ENCODE measurements around the gene KCNT1.
A peak's percentile ranks its signal among the peaks of the same experiment; 100 is the strongest.

The KCNT1 gene

GRCh38 chr9:135821733-135822373 is 119.9 kb downstream of the KCNT1 start:
- Mint-ChIP-seq H3K36me3 (peaks cover 53 to 71% of the 10 kb centered on the region in 2 donors), H3K27me3 (no peaks in the 10 kb centered on the region), H3K27ac (peak overlapping the region; percentile 85), H3K9me3 (no peaks in the 10 kb centered on the region), H3K4me3 (no peak overlapping the region), H3K4me1 (peaks cover 0 to 3% of the 10 kb centered on the region in 2 donors)
- DNase-seq (no peak), ATAC-seq (replicated peaks) (no peak)

DNA sequence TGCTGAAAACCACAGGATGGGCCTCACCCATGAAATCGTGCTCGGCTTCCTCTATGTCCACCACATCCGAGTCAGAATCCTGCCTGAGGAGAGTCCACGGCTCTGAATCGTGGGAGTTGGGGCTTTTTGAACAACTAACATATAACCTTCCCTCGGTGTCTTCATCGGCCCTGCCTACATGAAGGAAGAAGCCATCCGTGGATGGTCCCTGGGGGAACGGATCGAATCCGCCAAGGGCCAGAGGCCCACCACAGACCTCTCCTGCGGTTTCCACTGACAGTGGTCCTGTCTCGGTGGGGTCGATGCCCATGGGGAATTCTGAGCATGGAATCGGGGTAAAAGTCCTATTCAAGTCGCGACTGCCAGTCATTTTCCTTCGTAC is 120.4 kb downstream of the KCNT1 start:
- ATAC-seq (replicated peaks) (no peak), DNase-seq (no peak)
- Mint-ChIP-seq H3K36me3 (peaks cover 54 to 74% of the 10 kb centered on the region in 2 donors), H3K27me3 (no peaks in the 10 kb centered on the region), H3K4me3 (no peak overlapping the region), H3K27ac (peak overlapping the region; percentile 85), H3K4me1 (peaks cover 0 to 3% of the 10 kb centered on the region in 2 donors), H3K9me3 (no peaks in the 10 kb centered on the region)

DNA sequence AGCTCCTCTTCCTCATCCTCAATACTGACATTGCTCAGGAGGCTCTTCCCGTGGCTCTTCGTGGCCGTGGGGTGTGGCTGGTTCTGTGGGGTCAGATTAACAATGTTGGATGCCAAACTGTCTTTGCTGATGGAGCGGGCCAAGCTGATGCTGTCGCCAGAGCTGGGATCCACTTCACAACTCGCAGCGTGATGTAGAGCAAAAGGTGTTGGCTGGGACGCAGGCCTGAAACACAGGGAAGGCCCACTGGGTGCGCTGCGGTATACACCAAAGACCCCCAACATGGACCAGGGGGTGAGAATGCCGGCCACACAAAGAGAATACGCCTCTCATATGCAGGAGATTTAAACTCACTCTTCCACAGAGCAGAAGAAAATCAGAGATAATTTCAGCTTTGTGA is 121.1 kb downstream of the KCNT1 start:
- ATAC-seq (replicated peaks) (no peak), DNase-seq (no peak)
- Mint-ChIP-seq H3K4me3 (no peak overlapping the region), H3K36me3 (peaks cover 61 to 81% of the 10 kb centered on the region in 2 donors), H3K4me1 (peaks cover 0 to 3% of the 10 kb centered on the region in 2 donors), H3K27ac (no peak overlapping the region), H3K27me3 (no peaks in the 10 kb centered on the region), H3K9me3 (peaks cover 0 to under 1% of the 10 kb centered on the region in 2 donors)

DNA sequence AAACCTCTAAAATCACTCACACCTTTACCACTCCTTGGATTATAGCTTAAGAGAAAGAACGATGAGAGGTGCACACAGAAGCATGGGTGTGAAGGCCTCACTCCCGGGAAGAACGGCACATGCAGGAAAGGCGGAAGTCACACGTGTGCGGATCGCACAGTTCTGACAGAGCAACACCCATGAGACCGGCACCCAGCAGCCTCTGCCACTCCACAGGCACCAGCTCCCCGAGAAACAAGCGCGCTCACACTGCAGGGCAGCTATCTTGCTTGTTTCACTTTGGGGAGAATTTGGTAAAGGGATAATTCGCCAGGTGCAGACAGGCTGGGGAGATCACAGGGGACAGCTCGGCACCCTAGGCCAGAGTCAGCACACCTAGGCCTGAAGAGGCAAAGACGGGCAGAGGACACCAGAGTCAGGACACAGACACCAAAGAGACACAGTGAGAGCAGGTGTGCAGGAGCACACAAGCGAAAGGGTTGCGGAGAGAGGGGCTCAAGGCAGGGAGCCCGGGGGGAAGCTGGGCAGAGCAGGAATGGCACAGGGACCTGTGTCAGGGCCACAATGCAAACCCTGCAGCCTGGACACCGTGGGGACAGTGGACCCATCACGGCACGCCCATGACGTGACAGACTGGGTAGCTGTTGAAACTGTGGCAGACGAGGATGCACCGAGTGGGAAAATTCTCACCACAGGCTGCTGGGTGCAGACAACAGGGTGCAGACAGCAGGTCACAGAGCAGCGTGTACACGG is 123.6 kb downstream of the KCNT1 start:
- no peaks in the 10 kb centered on the region for H3K27me3 Mint-ChIP-seq
- peaks cover 0 to 5% of the 10 kb centered on the region in 2 donors for H3K4me1 Mint-ChIP-seq
- DNase-seq = no peak
- H3K9me3 Mint-ChIP-seq = peaks cover 0 to 6% of the 10 kb centered on the region in 2 donors
- no peak overlapping the region for H3K27ac Mint-ChIP-seq
- no peak overlapping the region for H3K4me3 Mint-ChIP-seq
- no peak for ATAC-seq (replicated peaks)
- peaks cover 69 to 85% of the 10 kb centered on the region in 2 donors for H3K36me3 Mint-ChIP-seq

DNA sequence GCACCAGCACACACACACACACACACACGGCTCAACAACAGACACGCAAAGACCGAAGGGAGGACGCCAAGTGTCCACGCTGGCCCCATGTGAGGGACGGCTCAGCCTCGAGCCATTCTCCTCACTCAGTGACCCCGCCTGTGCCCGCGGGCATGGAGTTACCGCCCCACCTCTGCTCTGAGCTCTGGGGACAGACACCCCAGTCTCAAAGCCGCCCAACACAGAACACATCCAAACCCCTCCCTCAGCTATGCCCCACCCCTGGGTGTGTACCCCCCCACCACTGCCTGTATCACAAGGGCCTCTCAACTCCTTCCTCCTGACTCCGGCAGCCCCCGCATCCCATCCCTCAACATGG is 124.2 kb downstream of the KCNT1 start:
- Mint-ChIP-seq H3K36me3 (peaks cover 68 to 85% of the 10 kb centered on the region in 2 donors), H3K4me1 (peaks cover 0 to 5% of the 10 kb centered on the region in 2 donors), H3K9me3 (peaks cover 0 to 8% of the 10 kb centered on the region in 2 donors), H3K4me3 (no peak overlapping the region), H3K27me3 (no peaks in the 10 kb centered on the region), H3K27ac (no peak overlapping the region)
- ATAC-seq (replicated peaks) (no peak), DNase-seq (no peak)

- peaks cover 62 to 77% of the 10 kb centered on the region in 2 donors for H3K36me3 Mint-ChIP-seq
- no peak for DNase-seq
- peaks cover 0 to 8% of the 10 kb centered on the region in 2 donors for H3K9me3 Mint-ChIP-seq
- no peak overlapping the region for H3K27ac Mint-ChIP-seq
- peaks cover 0 to 4% of the 10 kb centered on the region in 2 donors for H3K4me1 Mint-ChIP-seq
- H3K27me3 Mint-ChIP-seq = no peaks in the 10 kb centered on the region
- ATAC-seq (replicated peaks) = no peak
- no peak overlapping the region for H3K4me3 Mint-ChIP-seq
Observed at GRCh38 chr9:135827301-135827700, 125.3 kb downstream of the KCNT1 start.

DNA sequence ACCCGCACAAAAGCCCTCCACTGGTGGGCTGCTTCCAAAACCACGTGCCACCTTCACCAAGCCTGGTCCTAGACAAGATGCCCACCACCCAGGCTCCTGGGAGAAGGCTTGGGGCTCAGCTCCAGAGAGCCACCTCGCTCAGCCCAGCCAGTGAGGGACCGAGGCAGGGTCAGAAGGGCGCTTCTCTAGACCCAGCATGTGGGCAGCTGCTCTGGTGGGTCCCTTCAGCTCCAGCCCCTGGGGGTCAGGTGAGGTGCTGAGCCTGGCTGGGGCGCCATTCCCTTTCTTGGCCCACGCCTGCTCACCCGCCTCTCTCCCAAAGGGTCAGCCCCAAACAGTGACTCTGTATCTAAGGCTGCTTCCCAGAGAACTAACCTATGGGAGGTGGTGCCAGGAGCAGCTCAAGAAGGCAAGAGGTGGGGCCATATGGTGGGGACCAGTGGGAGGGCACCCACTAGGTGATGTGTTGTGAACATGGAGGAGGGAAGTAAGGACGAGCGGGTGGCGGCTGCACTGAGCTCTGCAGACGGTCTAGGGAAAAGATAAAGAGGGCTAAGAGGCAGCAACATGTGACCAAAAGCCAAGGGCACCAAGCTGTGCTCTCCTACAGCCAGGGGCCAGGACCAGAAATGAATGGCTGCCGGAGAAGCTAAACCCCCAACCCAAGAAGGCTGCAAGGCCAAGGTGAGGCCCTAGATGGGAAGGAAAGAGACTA is 126.0 kb downstream of the KCNT1 start:
- Mint-ChIP-seq H3K36me3 (peaks cover 56 to 70% of the 10 kb centered on the region in 2 donors), H3K27ac (no peak overlapping the region), H3K4me1 (peaks cover 0 to 4% of the 10 kb centered on the region in 2 donors), H3K4me3 (no peak overlapping the region), H3K9me3 (peaks cover 0 to 8% of the 10 kb centered on the region in 2 donors), H3K27me3 (no peaks in the 10 kb centered on the region)
- ATAC-seq (replicated peaks) = no peak
- DNase-seq = no peak

DNA sequence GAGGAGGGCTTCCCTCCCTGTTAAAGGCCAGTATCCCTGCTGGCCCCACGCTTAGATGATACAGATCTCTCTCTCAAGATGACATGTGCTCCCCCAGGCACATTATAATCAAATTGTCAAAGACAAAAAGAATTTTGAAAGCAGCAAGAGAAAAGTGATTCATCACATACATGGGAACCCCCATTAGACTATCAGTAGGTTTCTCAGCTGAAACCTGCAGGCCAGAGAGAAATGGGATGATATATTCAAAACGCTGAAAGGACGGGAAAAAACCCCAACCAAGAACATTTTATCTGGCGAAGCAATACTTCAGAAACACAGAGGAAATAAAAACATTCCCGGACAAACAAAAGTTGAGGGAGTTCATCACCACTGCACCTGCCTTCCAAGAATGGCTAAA is 126.7 kb downstream of the KCNT1 start:
- peaks cover 0 to 8% of the 10 kb centered on the region in 2 donors for H3K9me3 Mint-ChIP-seq
- H3K27me3 Mint-ChIP-seq = no peaks in the 10 kb centered on the region
- DNase-seq (no peak), ATAC-seq (replicated peaks) (no peak)
- H3K4me1 Mint-ChIP-seq = peaks cover 0 to 4% of the 10 kb centered on the region in 2 donors
- no peak overlapping the region for H3K4me3 Mint-ChIP-seq
- H3K27ac Mint-ChIP-seq = no peak overlapping the region
- peaks cover 55 to 71% of the 10 kb centered on the region in 2 donors for H3K36me3 Mint-ChIP-seq

DNA sequence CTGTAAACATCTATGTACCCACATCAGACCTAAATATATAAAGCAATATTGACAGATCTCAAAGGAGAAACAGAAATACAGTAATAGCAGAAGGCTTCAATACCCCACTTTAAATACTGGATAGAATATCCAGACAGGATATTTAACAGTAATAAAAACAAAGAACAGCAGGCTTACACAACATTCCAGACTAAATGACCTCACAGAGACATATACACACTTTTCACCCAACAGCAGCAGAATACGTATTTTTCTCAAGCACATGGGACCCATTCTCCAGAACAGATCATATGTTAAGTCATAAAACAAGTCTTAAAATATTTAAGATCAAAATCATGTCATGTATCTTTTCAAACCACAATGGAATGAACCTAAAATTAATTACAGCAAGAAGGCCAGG is 128.5 kb downstream of the KCNT1 start:
- peaks cover 0 to 4% of the 10 kb centered on the region in 2 donors for H3K4me1 Mint-ChIP-seq

DNA sequence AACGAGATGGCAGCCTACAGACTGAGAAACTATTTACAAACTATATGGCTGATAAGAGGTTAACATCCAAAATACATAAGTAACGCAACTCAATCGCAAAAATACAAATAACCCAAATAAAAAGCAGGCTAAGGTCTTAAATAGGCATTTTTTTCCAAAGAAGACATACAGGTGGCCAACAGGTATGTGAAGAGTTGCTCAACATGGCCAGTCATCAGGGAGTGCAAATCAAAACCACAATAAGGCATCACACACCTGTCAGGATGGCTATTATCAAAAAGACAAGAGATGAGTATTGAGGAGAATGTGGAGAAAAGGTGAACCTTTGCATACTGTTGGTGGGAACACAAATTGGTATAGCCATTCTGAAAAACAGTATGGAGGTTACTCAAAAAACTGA is 131.9 kb downstream of the KCNT1 start:
- no peak for ATAC-seq (replicated peaks)
- H3K4me3 Mint-ChIP-seq = no peak overlapping the region
- H3K36me3 Mint-ChIP-seq = peaks cover 34 to 39% of the 10 kb centered on the region in 2 donors

More for the DNA sequence above, 128.5 kb downstream of the KCNT1 start:
- H3K4me3 Mint-ChIP-seq = no peak overlapping the region
- H3K27me3 Mint-ChIP-seq = no peaks in the 10 kb centered on the region
- peaks cover 0 to 8% of the 10 kb centered on the region in 2 donors for H3K9me3 Mint-ChIP-seq
- DNase-seq (no peak), ATAC-seq (replicated peaks) (no peak)
- H3K36me3 Mint-ChIP-seq = peaks cover 58 to 73% of the 10 kb centered on the region in 2 donors
- no peak overlapping the region for H3K27ac Mint-ChIP-seq

DNA sequence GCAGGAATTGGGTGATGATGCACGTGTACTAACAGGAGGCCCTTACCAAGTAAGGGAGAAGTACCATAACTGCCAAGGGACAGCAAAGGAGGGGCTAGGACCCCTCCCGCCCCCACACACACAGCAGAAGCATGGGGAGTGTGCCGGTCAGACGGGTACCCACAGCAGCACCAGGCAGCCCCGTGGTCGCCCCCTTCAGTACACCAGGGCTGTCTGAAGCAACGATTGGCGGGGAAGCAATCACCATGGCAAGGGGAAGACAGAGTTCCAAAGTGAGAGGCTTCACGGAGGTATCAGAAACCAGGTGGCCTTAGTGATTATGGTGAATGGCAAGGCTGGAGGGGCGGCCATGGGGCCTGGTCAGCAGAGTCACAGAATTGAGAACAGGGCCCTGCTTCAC is 133.1 kb downstream of the KCNT1 start:
- Mint-ChIP-seq H3K9me3 (peaks cover 0 to 2% of the 10 kb centered on the region in 2 donors), H3K27ac (no peak overlapping the region), H3K36me3 (peaks cover 26 to 28% of the 10 kb centered on the region in 2 donors), H3K4me3 (no peak overlapping the region), H3K27me3 (no peaks in the 10 kb centered on the region), H3K4me1 (peaks cover 0 to 2% of the 10 kb centered on the region in 2 donors)
- ATAC-seq (replicated peaks) (no peak), DNase-seq (no peak)

More for the DNA sequence above, 131.9 kb downstream of the KCNT1 start:
- no peak for DNase-seq
- Mint-ChIP-seq H3K9me3 (peaks cover 0 to 5% of the 10 kb centered on the region in 2 donors), H3K27me3 (no peaks in the 10 kb centered on the region), H3K27ac (no peak overlapping the region), H3K4me1 (peaks cover 0 to 2% of the 10 kb centered on the region in 2 donors)

DNA sequence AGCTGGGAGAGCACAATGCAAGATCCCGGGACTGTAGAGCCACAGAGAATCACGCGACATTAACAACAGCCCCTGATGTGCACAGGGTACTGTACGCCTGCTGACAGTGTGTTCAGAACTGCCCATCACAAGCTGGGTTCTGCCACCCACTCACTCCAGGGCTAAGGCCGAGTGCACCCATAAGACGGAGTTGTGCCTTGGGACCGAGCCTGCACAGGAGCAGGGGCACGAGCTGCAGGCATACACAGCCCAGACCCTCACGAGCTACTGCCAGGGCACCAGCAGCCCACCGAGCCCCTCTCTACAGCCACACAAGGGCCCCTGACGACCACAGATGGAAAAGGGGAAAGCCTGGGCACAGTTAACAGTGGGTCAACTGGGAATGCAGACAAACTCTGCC is 137.5 kb downstream of the KCNT1 start:
- Mint-ChIP-seq H3K36me3 (peaks cover 23 to 30% of the 10 kb centered on the region in 2 donors), H3K4me3 (no peak overlapping the region), H3K27me3 (no peaks in the 10 kb centered on the region), H3K9me3 (peaks cover 7% of the 10 kb centered on the region in 2 donors), H3K27ac (no peak overlapping the region), H3K4me1 (peaks cover 4 to 5% of the 10 kb centered on the region in 2 donors)
- DNase-seq (no peak), ATAC-seq (replicated peaks) (no peak)

GRCh38 chr9:135840107-135840506 is 138.1 kb downstream of the KCNT1 start:
- no peak overlapping the region for H3K27ac Mint-ChIP-seq
- no peak overlapping the region for H3K4me3 Mint-ChIP-seq
- H3K4me1 Mint-ChIP-seq = peaks cover 4 to 5% of the 10 kb centered on the region in 2 donors
- DNase-seq (no peak), ATAC-seq (replicated peaks) (no peak)
- no peaks in the 10 kb centered on the region for H3K27me3 Mint-ChIP-seq
- peaks cover 10 to 11% of the 10 kb centered on the region in 2 donors for H3K9me3 Mint-ChIP-seq
- H3K36me3 Mint-ChIP-seq = peaks cover 25 to 32% of the 10 kb centered on the region in 2 donors

- peaks cover 13 to 15% of the 10 kb centered on the region in 2 donors for H3K9me3 Mint-ChIP-seq
- ATAC-seq (replicated peaks) = no peak
- no peak overlapping the region for H3K4me3 Mint-ChIP-seq
- peaks cover 26 to 34% of the 10 kb centered on the region in 2 donors for H3K36me3 Mint-ChIP-seq
- no peak for DNase-seq
- H3K4me1 Mint-ChIP-seq = peaks cover 4 to 5% of the 10 kb centered on the region in 2 donors
- no peaks in the 10 kb centered on the region for H3K27me3 Mint-ChIP-seq
- H3K27ac Mint-ChIP-seq = no peak overlapping the region
Observed at GRCh38 chr9:135840539-135840938, 138.6 kb downstream of the KCNT1 start.
